GM18951 (cell line): Measurements from ENCODE around the gene TCP11L1.
"Not testable (repeated sequence)": the region's sequence is repeated elsewhere in the genome, so short reads cannot be mapped to it uniquely, and the experiment has no call there.

Experiments used
- POLR2A ChIP-seq: IDR thresholded peaks from 4 replicates; pipeline ENCODE4 v1.6.1; 2011; ENCODE audit warnings: mild to moderate bottlenecking; ENCODE audit not compliant: insufficient read length, insufficient read depth; ENCODE audit errors: extremely low read depth
- in situ Hi-C: fragments of 300-500 bp; cut with MboI; formaldehyde crosslinking; loops from one replicate; pipeline ENCODE4 v1.12.0; 2022; ENCODE audit warnings: low sequenced_read_pairs, mixed read lengths, inconsistent platforms; ENCODE audit not compliant: unreplicated experiment

The TCP11L1 gene

GRCh38 chr11:33065445-33066178 is 26.2 kb downstream of the TCP11L1 start:
- in situ Hi-C loops: no loop called here

DNA sequence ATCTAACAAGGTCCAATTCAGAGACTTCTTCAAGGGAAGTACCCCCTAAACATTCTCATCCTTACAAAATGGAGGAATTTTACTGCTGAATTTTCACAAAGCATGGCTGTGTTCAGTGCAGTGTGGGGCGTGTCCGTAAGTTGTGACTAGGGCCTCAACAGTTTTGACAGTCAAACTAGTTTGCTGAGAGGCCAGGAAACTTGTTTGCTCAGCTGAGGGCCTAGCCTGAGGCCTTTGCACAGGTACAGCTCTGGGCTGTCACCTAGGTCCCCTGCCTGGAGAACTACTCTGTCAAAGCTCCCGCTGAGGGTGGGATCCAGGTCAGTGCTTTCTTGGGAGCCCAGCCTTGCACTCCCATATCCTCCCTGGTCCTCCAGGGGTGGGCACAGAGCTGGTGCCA is 27.9 kb downstream of the TCP11L1 start:
- TF ChIP-seq POLR2A: no peak
- in situ Hi-C loops: no loop called here

More at GRCh38 chr11:33065445-33066178, 26.2 kb downstream of the TCP11L1 start:
- TF ChIP-seq POLR2A: no peak

DNA sequence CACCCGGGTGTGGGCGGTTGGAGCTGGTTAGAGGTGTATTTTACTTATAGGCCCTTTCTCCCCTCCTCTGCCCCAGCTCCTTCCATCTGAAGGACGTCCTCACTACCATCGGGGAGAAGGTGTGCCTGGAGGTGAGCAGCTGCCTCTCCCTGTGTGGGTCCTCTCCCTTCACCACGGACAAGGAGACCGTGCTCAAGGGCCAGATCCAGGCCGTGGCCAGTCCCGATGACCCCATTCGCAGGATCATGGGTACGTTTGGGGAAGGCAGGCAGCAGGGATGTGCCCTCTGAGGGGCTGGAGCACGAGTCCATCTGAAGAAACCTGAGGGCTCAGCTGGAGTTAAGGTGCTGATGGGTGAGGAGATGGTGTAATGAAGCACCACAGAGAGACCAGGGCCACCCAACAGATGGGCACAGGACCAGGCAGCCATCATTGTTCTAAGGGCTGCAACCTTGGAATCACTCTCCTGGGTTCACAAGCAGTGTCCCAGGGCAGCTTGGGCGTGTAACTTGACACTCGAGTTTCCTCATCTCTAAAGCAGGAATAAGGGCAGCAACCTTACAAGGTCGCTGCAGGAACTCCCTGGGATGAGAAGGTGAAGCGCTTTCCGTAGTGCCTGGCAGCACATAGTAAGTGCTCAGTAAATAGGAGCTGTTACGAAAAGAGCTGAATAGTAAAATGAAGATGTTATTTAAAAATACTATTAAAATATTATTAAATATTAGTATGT is 29.4 kb downstream of the TCP11L1 start:
- in situ Hi-C loops: no loop called here
- no peak for TF ChIP-seq POLR2A

- in situ Hi-C loops: no loop called here
- no peak for TF ChIP-seq POLR2A
Observed at GRCh38 chr11:33072465-33072864, 33.1 kb downstream of the TCP11L1 start.

DNA sequence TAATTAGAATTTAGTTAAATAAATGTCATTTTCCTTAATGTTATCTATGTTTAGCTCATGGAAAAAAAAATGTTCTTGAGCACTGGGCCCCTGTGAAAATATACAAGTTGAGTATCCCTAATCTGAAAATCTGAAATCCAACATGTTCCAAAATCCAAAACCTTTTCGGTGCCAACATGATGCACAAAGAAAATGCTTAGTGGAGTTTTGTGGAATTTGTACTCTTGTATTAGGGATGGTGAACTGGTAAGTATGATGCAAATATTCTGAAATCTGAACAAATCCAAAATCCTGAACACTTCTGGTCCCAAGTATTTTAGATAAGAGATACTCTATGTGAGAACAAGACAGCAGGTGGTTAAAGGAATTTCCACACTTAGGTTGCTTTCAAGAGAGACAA is 44.5 kb downstream of the TCP11L1 start:
- TF ChIP-seq POLR2A: no peak
- in situ Hi-C loops: no loop called here

GRCh38 chr11:33086017-33086416 is 46.6 kb downstream of the TCP11L1 start:
- TF ChIP-seq POLR2A: no peak
- in situ Hi-C loops: no loop called here

DNA sequence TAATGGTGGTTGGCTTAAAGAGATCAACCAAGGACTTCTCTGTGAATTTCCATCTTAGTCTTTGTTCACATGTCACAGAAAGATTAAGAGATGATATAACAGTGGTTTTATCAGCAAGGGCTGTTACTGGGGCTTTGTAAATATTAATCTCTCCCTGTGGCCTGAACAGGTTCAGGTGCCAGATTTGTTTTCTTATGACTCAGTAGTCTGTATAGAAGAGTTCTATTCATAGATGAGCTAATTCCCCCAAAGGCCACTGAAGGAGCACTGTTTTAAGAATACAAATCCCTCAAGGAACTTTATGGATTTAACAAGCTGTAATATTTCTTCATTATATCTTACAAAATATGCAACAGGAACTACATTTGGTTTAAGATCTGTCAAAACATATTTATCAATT is 50.4 kb downstream of the TCP11L1 start:
- in situ Hi-C loops: no loop called here
- no peak for TF ChIP-seq POLR2A

GRCh38 chr11:33094157-33094556 is 54.8 kb downstream of the TCP11L1 start:
- TF ChIP-seq POLR2A: no peak
- in situ Hi-C loops: no loop called here

GRCh38 chr11:33103836-33104235 is 64.5 kb downstream of the TCP11L1 start:
- no peak for TF ChIP-seq POLR2A
- in situ Hi-C loops: no loop called here

- TF ChIP-seq POLR2A: no peak
- in situ Hi-C loops: no loop called here
Observed at GRCh38 chr11:33109294-33109895, 70.0 kb downstream of the TCP11L1 start.

- in situ Hi-C loops: no loop called here
Observed at GRCh38 chr11:33110083-33110482, 70.7 kb downstream of the TCP11L1 start.

DNA sequence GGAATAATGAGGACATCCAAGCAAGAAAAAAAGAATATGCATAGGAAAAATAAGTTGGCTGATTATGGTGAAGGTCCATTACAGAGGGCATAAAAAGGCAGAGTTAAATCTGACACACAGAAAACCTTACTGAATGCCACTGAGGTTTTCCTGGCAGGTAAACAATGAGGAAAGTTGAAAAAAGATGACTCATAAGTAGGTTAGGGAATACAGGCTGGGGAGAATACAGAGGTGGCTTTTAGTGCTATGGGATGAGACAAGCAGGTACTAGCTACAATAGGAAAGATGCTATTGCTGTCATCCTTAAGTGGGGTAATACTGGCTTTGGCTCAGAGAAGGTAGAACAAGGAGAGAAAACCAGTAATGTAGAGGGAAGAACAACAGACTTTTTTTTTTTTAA is 77.2 kb downstream of the TCP11L1 start:
- in situ Hi-C loops: no loop called here
- TF ChIP-seq POLR2A: no peak

More at GRCh38 chr11:33110083-33110482, 70.7 kb downstream of the TCP11L1 start:
- no peak for TF ChIP-seq POLR2A

DNA sequence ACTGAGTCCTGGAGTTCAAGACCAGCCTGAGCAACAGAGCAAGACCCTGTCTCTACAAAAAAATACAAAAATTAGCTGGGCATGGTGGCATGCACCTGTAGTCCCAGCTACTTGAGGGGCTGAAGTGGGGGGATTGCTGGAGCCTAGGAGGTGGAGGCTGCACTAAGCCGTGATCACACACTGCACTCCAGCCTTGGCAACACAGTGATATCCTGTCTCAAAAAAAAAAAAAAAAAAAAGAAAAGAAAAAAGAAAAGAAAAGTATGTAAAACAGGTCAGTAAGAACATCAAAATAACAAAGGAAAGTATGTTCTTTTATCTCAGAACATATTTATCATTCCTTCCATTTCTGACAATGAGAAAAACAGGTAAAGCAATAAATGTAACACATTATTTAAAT is 83.3 kb downstream of the TCP11L1 start:
- in situ Hi-C loops: not testable (repeated sequence)
